ENCODE results near the gene PLEKHM1. TPM values are rescaled to one million over a fixed set of nuclear protein-coding genes. Genes with fewer than 3 reads are reported as not detected.
A peak's percentile ranks its signal among the peaks of the same experiment; 100 is the strongest.

Gene PLEKHM1
- total RNA-seq, 1 donor from 2014 or later: 41.9 TPM

GRCh38 chr17:45431531-45432404 is 58.8 kb downstream of the PLEKHM1 start:
- H3K27me3 ChIP-seq (ENCODE audit: insufficient read depth, low read length): peaks cover 31% of the 10 kb centered on the region
- H3K36me3 Mint-ChIP-seq (ENCODE audit: low read depth, unreplicated experiment): peaks cover 7% of the 10 kb centered on the region
- TF ChIP-seq EZH2 (IDR thresholded peaks at IDR 0.05; ENCODE audit: insufficient read depth, low read length): no peak
- TF ChIP-seq CTCF (IDR thresholded peaks at IDR 0.05; ENCODE audit: insufficient read depth, low read depth, low read length): no peak
- peak overlapping the region; percentile 4 for H2AFZ ChIP-seq (ENCODE audit: low read depth, low read length)
- no peak overlapping the region for H3K27ac ChIP-seq (ENCODE audit: low read depth, low read length)
- peak overlapping the region; percentile 55 for H3K9ac ChIP-seq (ENCODE audit: low read length)
- peaks cover 8% of the 10 kb centered on the region for H3K4me1 Mint-ChIP-seq (ENCODE audit: low read depth, unreplicated experiment)
- H3K4me2 ChIP-seq (ENCODE audit: low read length): peak overlapping the region; percentile 88
- H3K27me3 Mint-ChIP-seq (ENCODE audit: low read depth, unreplicated experiment): peaks cover 25% of the 10 kb centered on the region
- H3K9me3 Mint-ChIP-seq (ENCODE audit: unreplicated experiment): peaks cover 2% of the 10 kb centered on the region
- no peak for DNase-seq (ENCODE audit: low read depth)
- H3K79me2 ChIP-seq (ENCODE audit: insufficient read depth, low read length): no peaks in the 10 kb centered on the region
- peaks cover 21% of the 10 kb centered on the region for H3K4me1 ChIP-seq (ENCODE audit: insufficient read depth, low read length)
- H3K4me3 ChIP-seq (ENCODE audit: insufficient read depth, low read depth, low read length): peak overlapping the region; percentile 52
- peaks cover 28% of the 10 kb centered on the region for H4K20me1 ChIP-seq (ENCODE audit: insufficient read depth, low read length)
- no peak overlapping the region for H3K27ac Mint-ChIP-seq (ENCODE audit: unreplicated experiment)
- peak overlapping the region; percentile 79 for H3K4me3 Mint-ChIP-seq (ENCODE audit: unreplicated experiment)
- peaks cover 3% of the 10 kb centered on the region for H3K9me3 ChIP-seq (ENCODE audit: insufficient read depth, low read depth, low read length)
- H3K36me3 ChIP-seq (ENCODE audit: insufficient read depth, low read length): no peaks in the 10 kb centered on the region
- FAIRE-seq: no peak

GRCh38 chr17:45430738-45431530 is 59.6 kb downstream of the PLEKHM1 start:
- Mint-ChIP-seq H3K27ac (ENCODE audit: unreplicated experiment) (no peak overlapping the region), H3K4me3 (ENCODE audit: unreplicated experiment) (peak overlapping the region; percentile 57), H3K9me3 (ENCODE audit: unreplicated experiment) (peaks cover 2% of the 10 kb centered on the region), H3K4me1 (ENCODE audit: low read depth, unreplicated experiment) (peaks cover 6% of the 10 kb centered on the region), H3K27me3 (ENCODE audit: low read depth, unreplicated experiment) (peaks cover 29% of the 10 kb centered on the region), H3K36me3 (ENCODE audit: low read depth, unreplicated experiment) (peaks cover 7% of the 10 kb centered on the region)
- DNase-seq (ENCODE audit: low read depth) (no peak), FAIRE-seq (no peak)
- peak overlapping the region; percentile 23 for H3K4me3 ChIP-seq (ENCODE audit: insufficient read depth, low read depth, low read length)
- no peak overlapping the region for H3K27ac ChIP-seq (ENCODE audit: low read depth, low read length)
- no peak for TF ChIP-seq CTCF (IDR thresholded peaks at IDR 0.05; ENCODE audit: insufficient read depth, low read depth, low read length)
- TF ChIP-seq EZH2 (IDR thresholded peaks at IDR 0.05; ENCODE audit: insufficient read depth, low read length): peak; percentile 61
- H3K27me3 ChIP-seq (ENCODE audit: insufficient read depth, low read length): peaks cover 31% of the 10 kb centered on the region
- peaks cover 18% of the 10 kb centered on the region for H3K4me1 ChIP-seq (ENCODE audit: insufficient read depth, low read length)
- H3K9ac ChIP-seq (ENCODE audit: low read length): no peak overlapping the region
- no peak overlapping the region for H2AFZ ChIP-seq (ENCODE audit: low read depth, low read length)
- peak overlapping the region; percentile 88 for H3K4me2 ChIP-seq (ENCODE audit: low read length)
- peaks cover 3% of the 10 kb centered on the region for H3K9me3 ChIP-seq (ENCODE audit: insufficient read depth, low read depth, low read length)
- H3K79me2 ChIP-seq (ENCODE audit: insufficient read depth, low read length): no peaks in the 10 kb centered on the region
- H3K36me3 ChIP-seq (ENCODE audit: insufficient read depth, low read length): no peaks in the 10 kb centered on the region
- H4K20me1 ChIP-seq (ENCODE audit: insufficient read depth, low read length): peaks cover 32% of the 10 kb centered on the region
